Mucosa of gallbladder (tissue), 1 donor: ENCODE data around the gene C3orf38. TPM values are rescaled to one million over a fixed set of nuclear protein-coding genes. Genes with fewer than 3 reads are reported as not detected.
"Not testable (repeated sequence)": the region's sequence is repeated elsewhere in the genome, so short reads cannot be mapped to it uniquely, and the experiment has no call there.

Source experiments
- DNase-seq: peaks from one replicate; pipeline ENCODE4 v3.0.0-alpha.2; 2020; ENCODE audit warnings: low spot score
- total RNA-seq: library from RNA; stranded (reverse); gene quantifications from one replicate; pipeline ENCODE4 v1.2.1, GENCODE V29; 2021
- donor health status: DM: no; HTN: no; CAD: no.

The C3orf38 gene
- total RNA-seq, result 17.6 TPM

GRCh38 chr3:88149509-88150362, at the start of gene C3orf38:
C3orf38 (plus strand) TSS chr3:88149959; CDS start chr3:88150053, 94 bp downstream.
- peak; percentile 88 for DNase-seq

GRCh38 chr3:88101142-88101541, 48.6 kb upstream of the C3orf38 start:
- DNase-seq, result no peak

- DNase-seq, result no peak
Measured at GRCh38 chr3:88105325-88105724, 44.4 kb upstream of the C3orf38 start.

- DNase-seq, result no peak
Measured at GRCh38 chr3:88112289-88112688, 37.5 kb upstream of the C3orf38 start.

GRCh38 chr3:88113311-88114162, 36.2 kb upstream of the C3orf38 start:
- peak; percentile 69 for DNase-seq

GRCh38 chr3:88114878-88115549, 34.7 kb upstream of the C3orf38 start:
- DNase-seq, result no peak

GRCh38 chr3:88117683-88118082, 32.1 kb upstream of the C3orf38 start:
- no peak for DNase-seq

GRCh38 chr3:88118603-88119002, 31.2 kb upstream of the C3orf38 start:
- not testable (repeated sequence) for DNase-seq

GRCh38 chr3:88123526-88123925, 26.2 kb upstream of the C3orf38 start:
- no peak for DNase-seq

- DNase-seq, result no peak
Measured at GRCh38 chr3:88131695-88132094, 18.1 kb upstream of the C3orf38 start.

- no peak for DNase-seq
Measured at GRCh38 chr3:88132894-88133293, 16.9 kb upstream of the C3orf38 start.

GRCh38 chr3:88133711-88134263, 16.0 kb upstream of the C3orf38 start:
- no peak for DNase-seq

- no peak for DNase-seq
Measured at GRCh38 chr3:88137836-88138235, 11.9 kb upstream of the C3orf38 start.

- no peak for DNase-seq
Measured at GRCh38 chr3:88141458-88142083, 8.2 kb upstream of the C3orf38 start.

- no peak for DNase-seq
Measured at GRCh38 chr3:88142094-88142624, 7.6 kb upstream of the C3orf38 start.

GRCh38 chr3:88147261-88147660, 2.5 kb upstream of the C3orf38 start:
- DNase-seq, result no peak

GRCh38 chr3:88148651-88149050, 1.1 kb upstream of the C3orf38 start:
- DNase-seq, result no peak

- DNase-seq, result no peak
Measured at GRCh38 chr3:88149101-88149508, 654 bp upstream of the C3orf38 start.

GRCh38 chr3:88150371-88150770, 612 bp downstream of the C3orf38 start:
- no peak for DNase-seq

- no peak for DNase-seq
Measured at GRCh38 chr3:88150806-88151205, 1.0 kb downstream of the C3orf38 start.

GRCh38 chr3:88151358-88151757, 1.6 kb downstream of the C3orf38 start:
- DNase-seq, result no peak
